ENCODE measurements around the gene ANKS1A.

GRCh38 chr6:35023091-35024000 is 134.3 kb downstream of the ANKS1A start:
- TF ChIP-seq CTCF (IDR thresholded peaks at IDR 0.05): no peak
- no peak for TF ChIP-seq POLR2A (IDR thresholded peaks at IDR 0.05)
